GOT3 (cell line): ENCODE measurements around the gene CLPTM1L.
"Not testable (repeated sequence)": the region's sequence is repeated elsewhere in the genome, so short reads cannot be mapped to it uniquely, and the experiment has no call there.

Experiments
- DNase-seq: peaks from one replicate; lab custom pipeline; 2025; ENCODE audit warnings: mixed read lengths; lab: John Stamatoyannopoulos, UW

The CLPTM1L gene

DNA sequence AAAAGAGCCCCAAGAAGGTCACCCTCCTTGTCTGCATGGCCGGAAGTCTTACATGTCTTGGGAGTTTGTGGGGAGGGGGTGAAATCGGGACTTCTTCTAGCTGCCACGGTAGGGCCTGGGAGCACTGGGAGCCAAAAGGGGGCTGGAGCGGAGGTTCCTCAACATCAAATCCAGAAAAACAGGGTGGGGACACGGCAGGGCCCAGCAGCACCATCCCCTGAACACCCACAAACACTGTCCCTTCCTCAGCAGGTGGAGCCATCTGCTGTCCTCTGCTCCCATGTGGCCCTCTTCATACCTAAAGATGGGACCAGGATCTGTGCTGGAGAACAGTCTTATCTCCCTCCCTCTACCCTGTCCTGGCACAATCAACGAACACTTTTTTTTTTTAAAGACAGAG, 52.8 kb downstream of the CLPTM1L start:
- DNase-seq = no peak

DNA sequence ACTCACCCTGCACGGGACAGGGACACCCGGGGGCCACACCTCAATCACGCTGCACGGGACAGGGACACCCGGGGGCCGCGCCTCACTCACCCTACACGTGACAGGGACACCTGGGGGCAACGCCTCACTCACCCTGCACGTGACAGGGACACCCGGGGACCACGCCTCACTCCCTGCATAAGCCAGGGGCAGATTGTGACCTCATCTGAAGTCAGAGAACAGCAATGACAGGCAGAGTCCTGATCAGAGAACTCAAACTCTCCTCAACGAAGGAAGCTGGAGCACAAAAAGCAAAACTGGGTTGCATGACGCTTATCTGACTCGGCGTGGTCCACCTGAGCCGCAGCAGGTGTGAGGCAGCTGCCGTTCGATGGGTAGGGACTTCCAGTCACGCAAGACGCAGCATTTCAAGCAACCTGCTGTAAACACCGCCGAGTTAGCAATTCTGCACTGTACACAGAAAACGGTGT, 53.3 kb downstream of the CLPTM1L start:
- DNase-seq = no peak

DNA sequence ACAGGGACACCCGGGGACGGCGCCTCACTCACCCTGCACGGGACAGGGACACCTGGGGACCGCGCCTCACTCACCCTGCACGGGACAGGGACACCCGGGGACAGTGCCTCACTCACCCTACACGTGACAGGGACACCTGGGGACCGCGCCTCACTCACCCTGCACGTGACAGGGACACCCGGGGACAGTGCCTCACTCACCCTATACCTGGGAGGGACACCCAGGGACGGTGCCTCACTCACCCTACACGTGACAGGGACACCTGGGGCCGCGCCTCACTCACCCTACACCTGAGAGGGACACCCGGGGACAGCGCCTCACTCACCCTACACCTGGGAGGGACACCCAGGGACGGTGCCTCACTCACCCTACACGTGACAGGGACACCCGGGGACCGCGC, 53.9 kb downstream of the CLPTM1L start:
- not testable (repeated sequence) for DNase-seq

- not testable (repeated sequence) for DNase-seq
Observed at GRCh38 chr5:1289559-1289958, 55.3 kb downstream of the CLPTM1L start.

- no peak for DNase-seq
Observed at GRCh38 chr5:1288439-1289335, 56.2 kb downstream of the CLPTM1L start.

- DNase-seq = no peak
Observed at GRCh38 chr5:1285883-1286291, 59.0 kb downstream of the CLPTM1L start.

DNA sequence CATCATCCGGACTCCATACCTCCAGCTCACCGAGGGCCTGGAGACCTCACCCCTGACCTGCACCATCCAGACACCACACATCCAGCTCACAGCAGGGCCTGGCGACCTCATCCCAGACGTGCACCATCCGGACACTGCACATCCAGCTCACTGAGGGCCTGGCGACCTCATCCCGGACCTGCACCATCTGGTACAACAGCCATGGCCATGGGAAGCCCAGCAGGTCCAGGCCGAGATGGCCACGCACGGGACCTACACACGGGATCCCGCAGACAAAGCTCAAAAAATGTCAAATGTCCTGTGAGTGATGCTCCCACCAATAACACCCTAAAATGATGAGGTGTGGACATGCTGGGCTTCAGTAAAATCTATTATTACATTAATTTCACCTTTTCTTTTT, 59.8 kb downstream of the CLPTM1L start:
- no peak for DNase-seq

GRCh38 chr5:1284336-1284970, 60.4 kb downstream of the CLPTM1L start:
- DNase-seq = not testable (repeated sequence)

DNA sequence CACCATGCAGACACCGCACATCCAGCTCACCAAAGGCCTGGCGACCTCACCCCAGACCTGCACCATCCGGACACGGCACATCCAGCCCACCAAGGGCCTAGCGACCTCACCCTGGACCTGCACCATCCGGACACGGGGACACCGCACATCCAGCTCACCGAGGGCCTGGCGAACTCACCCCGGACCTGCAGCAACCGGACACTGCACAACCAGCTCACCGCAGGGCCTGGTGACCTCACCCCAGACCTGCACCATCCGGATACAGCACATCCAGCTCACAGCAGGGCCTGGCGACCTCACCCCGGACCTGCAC, 61.2 kb downstream of the CLPTM1L start:
- not testable (repeated sequence) for DNase-seq

- DNase-seq = not testable (repeated sequence)
Observed at GRCh38 chr5:1282993-1283728, 61.7 kb downstream of the CLPTM1L start.

DNA sequence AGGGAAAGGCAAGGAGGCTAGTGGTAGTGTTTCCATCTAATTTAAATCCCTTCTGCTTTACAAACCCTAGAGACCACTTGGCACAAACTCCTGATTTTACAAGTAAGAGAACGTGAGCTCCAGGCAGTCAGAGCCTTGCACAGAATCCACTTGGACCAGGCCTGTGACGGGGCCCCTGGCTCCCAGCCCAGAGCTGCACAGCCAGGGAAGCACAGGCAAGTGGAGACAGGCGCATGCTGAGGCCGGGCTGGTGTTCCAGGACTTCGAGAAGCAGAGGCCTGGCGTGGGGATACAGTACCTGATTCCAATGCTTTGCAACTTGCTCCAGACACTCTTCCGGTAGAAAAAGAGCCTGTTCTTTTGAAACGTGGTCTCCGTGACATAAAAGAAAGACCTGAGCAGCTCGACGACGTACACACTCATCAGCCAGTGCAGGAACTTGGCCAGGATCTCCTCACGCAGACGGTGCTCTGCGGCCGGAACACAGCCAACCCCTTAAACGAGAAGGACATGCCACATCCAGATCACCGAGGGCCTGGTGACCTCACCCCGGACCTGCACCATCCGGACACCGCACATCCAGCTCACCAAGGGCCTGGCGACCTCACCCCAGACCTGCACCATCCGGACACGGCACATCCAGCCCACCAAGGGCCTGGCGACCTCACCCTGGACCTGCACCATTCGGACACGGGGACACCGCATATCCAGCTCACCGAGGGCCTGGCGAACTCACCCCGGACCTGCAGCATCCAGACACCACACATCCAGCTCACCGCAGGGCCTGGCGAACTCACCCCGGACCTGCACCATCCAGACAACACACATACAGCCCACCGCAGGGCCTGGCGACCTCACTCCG, 62.5 kb downstream of the CLPTM1L start:
- no peak for DNase-seq

- no peak for DNase-seq
Observed at GRCh38 chr5:1281038-1281882, 63.6 kb downstream of the CLPTM1L start.

DNA sequence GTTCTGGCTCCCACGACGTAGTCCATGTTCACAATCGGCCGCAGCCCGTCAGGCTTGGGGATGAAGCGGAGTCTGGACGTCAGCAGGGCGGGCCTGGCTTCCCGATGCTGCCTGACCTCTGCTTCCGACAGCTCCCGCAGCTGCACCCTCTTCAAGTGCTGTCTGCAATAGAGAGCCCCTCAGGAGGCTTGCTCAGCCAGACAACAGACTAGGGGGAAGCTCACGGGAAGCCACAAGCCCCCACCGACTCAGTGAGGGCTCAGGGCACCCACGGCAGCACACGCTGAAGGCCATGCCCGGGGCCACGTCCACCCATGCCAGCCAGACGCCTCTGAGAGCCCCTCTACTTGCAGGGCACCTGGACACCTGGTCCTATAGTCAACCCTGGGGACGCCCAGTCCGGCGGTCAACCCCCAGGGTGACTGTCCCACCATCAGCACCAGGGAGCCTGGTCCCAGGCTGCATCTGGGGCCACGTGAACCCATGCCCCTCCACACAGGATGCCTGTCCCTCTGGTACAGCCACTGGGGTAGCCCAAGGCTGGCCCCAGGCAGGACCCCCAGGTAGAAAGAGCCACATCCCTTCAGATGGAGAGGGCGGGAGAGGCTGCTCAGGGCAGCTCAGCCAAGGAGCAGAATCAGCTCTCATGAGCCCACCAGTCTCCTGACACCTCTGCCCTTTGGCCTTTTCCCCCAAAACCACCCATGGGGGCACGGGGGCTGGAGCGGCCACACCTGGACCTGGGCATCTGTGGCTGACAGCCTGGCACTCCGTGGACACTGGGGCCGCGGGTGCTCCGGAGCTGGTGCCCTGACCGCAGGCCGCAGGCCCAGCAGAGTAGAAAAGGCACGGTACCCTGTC, 64.5 kb downstream of the CLPTM1L start:
- no peak for DNase-seq

- no peak for DNase-seq
Observed at GRCh38 chr5:1279443-1280151, 65.3 kb downstream of the CLPTM1L start.

GRCh38 chr5:1278656-1279442, 66.0 kb downstream of the CLPTM1L start:
- DNase-seq = no peak

- DNase-seq = no peak
Observed at GRCh38 chr5:1278216-1278615, 66.7 kb downstream of the CLPTM1L start.

DNA sequence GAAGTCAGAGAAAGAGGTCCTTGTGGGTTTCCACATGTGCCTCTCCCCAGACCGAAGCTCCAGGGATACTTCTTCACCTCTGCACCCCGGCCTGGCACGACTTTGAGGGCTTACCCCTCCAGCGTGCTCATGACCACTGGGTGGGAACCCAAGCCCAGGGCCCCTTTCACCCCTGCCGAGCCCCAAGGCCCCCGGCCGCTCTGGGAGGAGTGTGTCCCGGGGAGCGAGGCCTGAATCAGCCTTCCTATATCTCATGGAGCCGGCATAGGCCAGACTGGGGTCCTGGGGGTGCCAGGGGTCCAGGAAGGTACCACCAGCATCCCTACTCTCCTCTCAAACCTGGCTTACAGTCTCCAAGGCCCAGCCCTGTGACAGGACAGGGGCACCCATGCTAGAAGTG, 67.1 kb downstream of the CLPTM1L start:
- DNase-seq = no peak

DNA sequence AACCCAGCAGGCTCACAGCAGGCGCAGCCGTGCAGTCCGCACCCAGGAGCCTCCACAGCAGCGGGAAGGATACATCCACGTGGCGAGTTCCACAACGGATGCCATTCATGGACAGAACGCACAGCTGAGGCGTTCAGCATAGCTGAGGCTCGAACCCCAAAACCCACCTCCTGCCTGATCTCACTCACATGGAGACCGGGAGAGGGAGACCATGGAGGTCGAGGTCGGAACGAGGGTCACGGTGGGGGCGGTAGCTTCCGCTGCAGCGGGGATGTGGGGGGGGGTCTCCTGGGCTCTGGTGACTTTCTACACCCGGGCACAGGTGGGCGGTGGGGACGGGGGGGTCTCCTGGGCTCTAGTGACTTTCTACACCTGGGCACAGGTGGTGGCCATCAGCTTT, 67.6 kb downstream of the CLPTM1L start:
- no peak for DNase-seq
